Measurements from ENCODE around the gene DSTYK. TPM values are rescaled to one million over a fixed set of nuclear protein-coding genes. Genes with fewer than 3 reads are reported as not detected.

The DSTYK gene, protein sequence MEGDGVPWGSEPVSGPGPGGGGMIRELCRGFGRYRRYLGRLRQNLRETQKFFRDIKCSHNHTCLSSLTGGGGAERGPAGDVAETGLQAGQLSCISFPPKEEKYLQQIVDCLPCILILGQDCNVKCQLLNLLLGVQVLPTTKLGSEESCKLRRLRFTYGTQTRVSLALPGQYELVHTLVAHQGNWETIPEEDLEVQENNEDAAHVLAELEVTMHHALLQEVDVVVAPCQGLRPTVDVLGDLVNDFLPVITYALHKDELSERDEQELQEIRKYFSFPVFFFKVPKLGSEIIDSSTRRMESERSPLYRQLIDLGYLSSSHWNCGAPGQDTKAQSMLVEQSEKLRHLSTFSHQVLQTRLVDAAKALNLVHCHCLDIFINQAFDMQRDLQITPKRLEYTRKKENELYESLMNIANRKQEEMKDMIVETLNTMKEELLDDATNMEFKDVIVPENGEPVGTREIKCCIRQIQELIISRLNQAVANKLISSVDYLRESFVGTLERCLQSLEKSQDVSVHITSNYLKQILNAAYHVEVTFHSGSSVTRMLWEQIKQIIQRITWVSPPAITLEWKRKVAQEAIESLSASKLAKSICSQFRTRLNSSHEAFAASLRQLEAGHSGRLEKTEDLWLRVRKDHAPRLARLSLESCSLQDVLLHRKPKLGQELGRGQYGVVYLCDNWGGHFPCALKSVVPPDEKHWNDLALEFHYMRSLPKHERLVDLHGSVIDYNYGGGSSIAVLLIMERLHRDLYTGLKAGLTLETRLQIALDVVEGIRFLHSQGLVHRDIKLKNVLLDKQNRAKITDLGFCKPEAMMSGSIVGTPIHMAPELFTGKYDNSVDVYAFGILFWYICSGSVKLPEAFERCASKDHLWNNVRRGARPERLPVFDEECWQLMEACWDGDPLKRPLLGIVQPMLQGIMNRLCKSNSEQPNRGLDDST
- total RNA-seq (2022; extraction: Qiagen RNA extraction): 6.9 to 9.2 TPM (median 8.0 TPM) in 5 replicates

DNA sequence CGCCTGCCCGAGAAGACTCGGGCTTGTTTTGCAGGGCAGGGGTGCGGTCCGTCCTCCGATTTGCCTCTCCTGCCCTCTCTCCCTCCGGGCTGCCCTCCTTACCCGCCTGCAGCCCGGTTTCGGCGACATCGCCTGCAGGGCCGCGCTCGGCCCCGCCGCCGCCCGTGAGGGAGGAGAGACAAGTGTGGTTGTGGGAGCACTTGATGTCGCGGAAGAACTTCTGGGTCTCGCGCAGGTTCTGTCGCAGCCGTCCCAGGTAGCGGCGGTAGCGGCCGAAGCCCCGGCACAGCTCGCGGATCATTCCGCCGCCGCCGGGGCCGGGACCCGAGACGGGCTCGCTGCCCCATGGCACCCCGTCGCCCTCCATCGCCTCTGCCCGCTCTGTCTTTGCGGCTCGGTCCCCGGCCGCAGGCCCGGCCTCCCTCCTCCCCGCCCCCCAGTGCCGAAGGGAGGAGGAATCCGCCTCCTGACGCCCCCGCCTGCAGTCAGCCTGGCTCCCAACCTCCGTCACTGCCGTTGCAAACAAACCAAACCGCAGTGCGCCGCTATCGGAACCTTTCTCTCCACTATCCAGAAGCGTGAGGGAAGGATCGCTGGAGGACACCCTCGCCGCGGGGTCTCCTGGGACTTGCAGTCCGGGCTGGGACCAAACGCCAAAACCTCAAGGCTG lies at the start of gene DSTYK:
Gene DSTYK (minus strand): TSS at position 534 of the 670 bp plus-strand sequence. CDS start 167 bp downstream, at position 367.

DNA sequence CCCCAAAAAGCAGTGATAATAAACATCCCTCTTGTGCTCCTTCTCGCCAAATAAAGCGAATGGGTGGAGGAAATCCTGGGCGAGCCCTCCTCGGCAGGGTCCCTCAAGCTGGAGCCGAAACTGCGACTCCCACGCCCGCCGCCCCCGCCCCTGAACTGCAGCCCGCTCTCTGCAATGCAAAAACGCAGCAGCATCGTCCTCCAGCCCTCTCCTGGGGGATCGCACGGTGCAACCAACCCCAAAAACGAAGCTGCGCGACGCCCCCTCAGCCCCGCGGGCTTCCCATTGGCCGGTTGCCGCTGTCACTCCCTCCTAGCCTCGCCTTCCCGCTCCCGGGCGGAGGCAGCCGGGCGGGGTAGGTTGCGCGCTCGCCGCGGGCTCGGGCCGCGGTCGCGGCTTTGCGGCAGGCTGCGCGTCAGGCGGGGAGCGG lies 16.1 kb upstream of the DSTYK start, which contains the start of gene TMCC2:
Gene TMCC2 (plus strand): TSS at position 363 of the 430 bp plus-strand sequence. CDS start 619 bp downstream, outside the sequence.

DNA sequence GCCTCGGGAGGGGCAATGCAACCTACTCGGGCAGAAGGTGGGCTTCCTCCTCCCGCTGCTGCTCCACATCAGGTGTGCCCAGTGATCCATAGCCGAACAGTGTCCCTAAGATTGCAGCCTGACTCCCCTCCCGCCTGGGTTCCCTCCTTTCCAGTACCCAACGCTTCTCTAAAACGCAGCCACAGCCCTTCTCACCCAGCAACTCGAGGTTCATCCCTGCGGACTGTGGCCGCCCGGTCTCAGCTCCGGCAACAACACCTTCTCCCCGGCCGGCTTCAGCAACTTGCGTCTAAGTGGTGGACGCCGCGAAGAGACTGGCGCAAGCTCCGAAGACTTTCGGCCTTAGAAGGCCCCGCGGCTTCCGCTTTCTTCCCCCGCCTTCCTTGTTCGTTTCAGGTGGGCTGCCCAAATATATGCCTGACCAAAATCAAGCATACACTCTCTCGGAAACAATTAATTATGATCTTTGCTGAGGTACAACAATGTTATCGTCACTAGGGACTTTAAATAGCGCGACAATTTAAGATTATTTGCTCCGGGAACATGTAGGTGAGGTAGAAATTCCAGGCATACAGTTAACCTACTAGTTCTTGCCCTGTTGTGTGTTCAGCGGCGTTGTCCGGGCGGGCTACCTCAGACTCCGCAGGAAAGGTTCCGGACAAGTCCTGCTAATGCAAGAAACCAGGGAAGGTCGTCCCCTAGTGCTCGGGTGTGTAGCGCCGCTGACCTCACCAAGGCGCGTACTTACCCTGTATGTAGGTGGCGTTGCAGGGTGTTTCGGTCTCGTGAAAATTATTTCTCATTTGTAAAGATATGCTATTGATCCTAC lies 89.6 kb downstream of the DSTYK start, which contains the start of gene RBBP5:
Gene RBBP5 (minus strand): TSS at position 319 of the 829 bp plus-strand sequence. CDS start 105 bp downstream, at position 214.

Other genes starting within 250 kb of the DSTYK start
- 0.02 to 0.07 TPM (median 0.03 TPM) in 4 of 5 replicates, not detected in the other for gene CNTN2, start 168.5 kb downstream of the DSTYK start, total RNA-seq (2022; extraction: Qiagen RNA extraction)
- gene TMEM81, start 127.2 kb downstream of the DSTYK start, total RNA-seq (2022; extraction: Qiagen RNA extraction): 1.3 to 2.3 TPM (median 2.0 TPM) in 5 replicates
- gene RBBP5, start 89.7 kb downstream of the DSTYK start, total RNA-seq (2022; extraction: Qiagen RNA extraction): 10.5 to 14.3 TPM (median 11.3 TPM) in 5 replicates
- 1.4 to 1.8 TPM (median 1.6 TPM) in 5 replicates for gene TMCC2, start 16.2 kb upstream of the DSTYK start, total RNA-seq (2022; extraction: Qiagen RNA extraction)
- 21.3 to 27.0 TPM (median 24.7 TPM) in 5 replicates for gene NUAK2, start 110.0 kb upstream of the DSTYK start, total RNA-seq (2022; extraction: Qiagen RNA extraction)
- gene KLHDC8A, start 145.2 kb upstream of the DSTYK start, total RNA-seq (2022; extraction: Qiagen RNA extraction): 0.63 to 1.4 TPM (median 0.78 TPM) in 5 replicates
- 0.15 TPM in 1 of 5 replicates, not detected in the others for gene LEMD1, start 210.4 kb upstream of the DSTYK start, total RNA-seq (2022; extraction: Qiagen RNA extraction)
- 0.03 TPM in 1 of 5 replicates, not detected in the others for gene BLACAT1, start 244.3 kb upstream of the DSTYK start, total RNA-seq (2022; extraction: Qiagen RNA extraction)

Data from A549 treated with AZD2906 at 1 μM for 4 hours (cell line).